Measurements from ENCODE around the gene KLK5. TPM values are rescaled to one million over a fixed set of nuclear protein-coding genes. Genes with fewer than 3 reads are reported as not detected.
"Not testable (repeated sequence)": the region's sequence is repeated elsewhere in the genome, so short reads cannot be mapped to it uniquely, and the experiment has no call there.

Gene KLK5
- total RNA-seq, 1 experiment from 2014 or later: not detected

DNA sequence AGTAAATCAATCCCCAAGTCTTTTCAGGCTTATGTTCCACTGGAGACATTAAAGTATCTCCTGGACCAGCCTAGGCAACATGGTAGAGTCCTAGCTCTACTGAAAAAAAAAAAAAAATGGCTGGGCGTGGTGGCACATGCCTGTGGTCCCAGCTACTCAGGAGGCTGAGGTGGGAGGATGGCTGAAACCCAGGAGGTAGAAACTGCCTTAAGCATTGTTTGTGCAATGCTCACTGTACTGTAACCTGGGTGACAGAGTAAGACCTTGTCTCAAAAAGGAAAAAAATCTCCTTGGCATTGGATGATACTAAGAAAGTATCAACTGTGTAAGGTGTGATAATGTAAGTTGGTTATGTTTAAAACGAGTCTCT lies 39.8 kb upstream of the KLK5 start:
- no peak overlapping the region for H2BK12ac ChIP-seq (ENCODE audit: insufficient read length, low read depth, low read length)
- Mint-ChIP-seq H3K27ac (no peak overlapping the region), H3K36me3 (ENCODE audit: insufficient read depth in 1 of 3, low read depth in 3 of 3) (no peaks in the 10 kb centered on the region; a peak in 1 of 7 replicates), H3K4me3 (no peak overlapping the region), H3K4me1 (peaks cover 2 to 9% of the 10 kb centered on the region in 2 experiments; a peak in 2 of 4 replicates), H3K27me3 (ENCODE audit: low read depth) (peaks cover 43% of the 10 kb centered on the region), H3K9me3 (peaks cover 0 to 4% of the 10 kb centered on the region in 2 experiments; a peak in 1 of 5 replicates)
- H2BK5ac ChIP-seq (ENCODE audit: insufficient read length, low read length): no peak overlapping the region
- H4K91ac ChIP-seq (ENCODE audit: insufficient read length, low read depth, low read length): no peak overlapping the region
- no peaks in the 10 kb centered on the region for H3K9me3 ChIP-seq (ENCODE audit: control insufficient read depth, low read depth, low read length)
- H3K4me2 ChIP-seq (ENCODE audit: insufficient read depth, insufficient read length, low read length): no peak overlapping the region
- no peak overlapping the region for H2BK120ac ChIP-seq (ENCODE audit: low read depth, low read length, poor library complexity, severe bottlenecking)
- H4K5ac ChIP-seq (ENCODE audit: insufficient read length, low read depth, low read length): no peak overlapping the region
- TF ChIP-seq, protein P1, sequence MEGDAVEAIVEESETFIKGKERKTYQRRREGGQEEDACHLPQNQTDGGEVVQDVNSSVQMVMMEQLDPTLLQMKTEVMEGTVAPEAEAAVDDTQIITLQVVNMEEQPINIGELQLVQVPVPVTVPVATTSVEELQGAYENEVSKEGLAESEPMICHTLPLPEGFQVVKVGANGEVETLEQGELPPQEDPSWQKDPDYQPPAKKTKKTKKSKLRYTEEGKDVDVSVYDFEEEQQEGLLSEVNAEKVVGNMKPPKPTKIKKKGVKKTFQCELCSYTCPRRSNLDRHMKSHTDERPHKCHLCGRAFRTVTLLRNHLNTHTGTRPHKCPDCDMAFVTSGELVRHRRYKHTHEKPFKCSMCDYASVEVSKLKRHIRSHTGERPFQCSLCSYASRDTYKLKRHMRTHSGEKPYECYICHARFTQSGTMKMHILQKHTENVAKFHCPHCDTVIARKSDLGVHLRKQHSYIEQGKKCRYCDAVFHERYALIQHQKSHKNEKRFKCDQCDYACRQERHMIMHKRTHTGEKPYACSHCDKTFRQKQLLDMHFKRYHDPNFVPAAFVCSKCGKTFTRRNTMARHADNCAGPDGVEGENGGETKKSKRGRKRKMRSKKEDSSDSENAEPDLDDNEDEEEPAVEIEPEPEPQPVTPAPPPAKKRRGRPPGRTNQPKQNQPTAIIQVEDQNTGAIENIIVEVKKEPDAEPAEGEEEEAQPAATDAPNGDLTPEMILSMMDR (conservative IDR thresholded peaks at IDR 0.05): no peak
- no peak overlapping the region for H3K27ac ChIP-seq (ENCODE audit: insufficient read length, low read depth, low read length)
- H2BK20ac ChIP-seq (ENCODE audit: low read depth, low read length, poor library complexity, severe bottlenecking): no peak overlapping the region
- H3K4ac ChIP-seq (ENCODE audit: low read depth, low read length): no peak overlapping the region
- no peak overlapping the region for H2AK5ac ChIP-seq (ENCODE audit: insufficient read length, low read length)
- no peak overlapping the region for H3K23ac ChIP-seq (ENCODE audit: insufficient read length, low read depth, low read length)
- DNase-seq: no peak
- H3K27me3 ChIP-seq (ENCODE audit: insufficient read depth, low read length): no peaks in the 10 kb centered on the region
- no peak overlapping the region for H3K56ac ChIP-seq (ENCODE audit: insufficient read length, low read depth, low read length)
- H4K20me1 ChIP-seq (ENCODE audit: control insufficient read depth, insufficient read depth, insufficient read length): no peaks in the 10 kb centered on the region
- H3K9ac ChIP-seq (ENCODE audit: extremely low read depth, insufficient read length, low read length): no peak overlapping the region
- H2AFZ ChIP-seq (ENCODE audit: low read length): no peak overlapping the region
- H4K8ac ChIP-seq (replicated peaks; ENCODE audit: insufficient read length, low read depth, low read length): no peak overlapping the region
- 100% methylated on average over 1 of the region's 2 CpGs for WGBS (ENCODE audit: extremely low coverage, insufficient read length, low lambda C conversion rate)
- H3K79me1 ChIP-seq (ENCODE audit: insufficient read depth, low read depth, low read length, poor library complexity, severe bottlenecking): no peaks in the 10 kb centered on the region
- no peak overlapping the region for H3T11ph ChIP-seq (ENCODE audit: low read length)
- no peak overlapping the region for H3K18ac ChIP-seq (ENCODE audit: insufficient read length, low read depth, low read length)
- H2BK15ac ChIP-seq (ENCODE audit: low read depth, low read length): no peak overlapping the region
- H3K79me2 ChIP-seq (ENCODE audit: insufficient read depth, low read length): no peaks in the 10 kb centered on the region
- H3K14ac ChIP-seq (ENCODE audit: insufficient read depth, low read length): no peak overlapping the region
- no peaks in the 10 kb centered on the region for H3K4me1 ChIP-seq (ENCODE audit: insufficient read depth, low read length)
- no peaks in the 10 kb centered on the region for H3K23me2 ChIP-seq (ENCODE audit: insufficient read length, low read depth, low read length, poor library complexity, severe bottlenecking)

- not testable (repeated sequence) for H3K27ac Mint-ChIP-seq; H2AFZ ChIP-seq (ENCODE audit: low read length); H3K4ac ChIP-seq (ENCODE audit: low read depth, low read length); H3K36me3 Mint-ChIP-seq (ENCODE audit: insufficient read depth in 1 of 3, low read depth in 3 of 3); H3K56ac ChIP-seq (ENCODE audit: insufficient read length, low read depth, low read length); H2BK12ac ChIP-seq (ENCODE audit: insufficient read length, low read depth, low read length); H3K23me2 ChIP-seq (ENCODE audit: insufficient read length, low read depth, low read length, poor library complexity, severe bottlenecking); H3K4me1 ChIP-seq (ENCODE audit: insufficient read depth, low read length); H3T11ph ChIP-seq (ENCODE audit: low read length); H3K23ac ChIP-seq (ENCODE audit: insufficient read length, low read depth, low read length); H3K18ac ChIP-seq (ENCODE audit: insufficient read length, low read depth, low read length); H2BK20ac ChIP-seq (ENCODE audit: low read depth, low read length, poor library complexity, severe bottlenecking); DNase-seq; H4K91ac ChIP-seq (ENCODE audit: insufficient read length, low read depth, low read length); H2BK5ac ChIP-seq (ENCODE audit: insufficient read length, low read length); H2BK15ac ChIP-seq (ENCODE audit: low read depth, low read length); H3K9me3 Mint-ChIP-seq; H3K27ac ChIP-seq (ENCODE audit: insufficient read length, low read depth, low read length); H3K79me1 ChIP-seq (ENCODE audit: insufficient read depth, low read depth, low read length, poor library complexity, severe bottlenecking); H3K9me3 ChIP-seq (ENCODE audit: control insufficient read depth, low read depth, low read length); H2AK5ac ChIP-seq (ENCODE audit: insufficient read length, low read length); H4K8ac ChIP-seq (replicated peaks; ENCODE audit: insufficient read length, low read depth, low read length); H3K27me3 ChIP-seq (ENCODE audit: insufficient read depth, low read length); H4K20me1 ChIP-seq (ENCODE audit: control insufficient read depth, insufficient read depth, insufficient read length); H3K79me2 ChIP-seq (ENCODE audit: insufficient read depth, low read length); H3K14ac ChIP-seq (ENCODE audit: insufficient read depth, low read length); H4K5ac ChIP-seq (ENCODE audit: insufficient read length, low read depth, low read length); H2BK120ac ChIP-seq (ENCODE audit: low read depth, low read length, poor library complexity, severe bottlenecking); H3K9ac ChIP-seq (ENCODE audit: extremely low read depth, insufficient read length, low read length)
- H3K4me2 ChIP-seq (ENCODE audit: insufficient read depth, insufficient read length, low read length): peak overlapping the region; percentile 74
- peaks cover 50% of the 10 kb centered on the region for H3K27me3 Mint-ChIP-seq (ENCODE audit: low read depth)
- H3K4me1 Mint-ChIP-seq: peaks cover 11 to 19% of the 10 kb centered on the region in 2 experiments
- WGBS (ENCODE audit: extremely low coverage, insufficient read length, low lambda C conversion rate): no CpG with 5 or more reads among the region's 14 CpGs
- H3K4me3 Mint-ChIP-seq: peak overlapping the region in 1 of 2 experiments; percentile 41; a peak in 3 of 5 replicates
Observed at GRCh38 chr19:50984416-50984815, 31.6 kb upstream of the KLK5 start.

All from H9 (cell line).